ENCODE measurements around the gene PRSS23. TPM values are rescaled to one million over a fixed set of nuclear protein-coding genes. Genes with fewer than 3 reads are reported as not detected.

Gene PRSS23
- total RNA-seq, 1 donor from 2014 or later = 327 TPM

GRCh38 chr11:86790867-86791849 lies 9.2 kb upstream of the PRSS23 start:
- DNase-seq (ENCODE audit: low read depth) = no peak

GRCh38 chr11:86792150-86792549 lies 8.2 kb upstream of the PRSS23 start:
- DNase-seq (ENCODE audit: low read depth) = no peak

- no peak for DNase-seq (ENCODE audit: low read depth)
Observed at GRCh38 chr11:86793307-86793706, 7.0 kb upstream of the PRSS23 start.

- DNase-seq (ENCODE audit: low read depth) = no peak
Observed at GRCh38 chr11:86795511-86795910, 4.8 kb upstream of the PRSS23 start.

GRCh38 chr11:86795949-86796348 lies 4.4 kb upstream of the PRSS23 start:
- peak; percentile 65 for DNase-seq (ENCODE audit: low read depth)

- DNase-seq (ENCODE audit: low read depth) = no peak
Observed at GRCh38 chr11:86797133-86797532, 3.2 kb upstream of the PRSS23 start.

GRCh38 chr11:86798988-86799387 lies 1.4 kb upstream of the PRSS23 start:
- DNase-seq (ENCODE audit: low read depth) = no peak

- no peak for DNase-seq (ENCODE audit: low read depth)
Observed at GRCh38 chr11:86799680-86800075, 664 bp upstream of the PRSS23 start.

- DNase-seq (ENCODE audit: low read depth) = no peak
Observed at GRCh38 chr11:86800960-86801272, 574 bp downstream of the PRSS23 start.

GRCh38 chr11:86801364-86801763 lies 1.0 kb downstream of the PRSS23 start:
- peak; percentile 21 for DNase-seq (ENCODE audit: low read depth)

GRCh38 chr11:86802146-86802545 lies 1.8 kb downstream of the PRSS23 start:
- no peak for DNase-seq (ENCODE audit: low read depth)

- DNase-seq (ENCODE audit: low read depth) = peak; percentile 70
Observed at GRCh38 chr11:86802601-86803051, 2.3 kb downstream of the PRSS23 start.

GRCh38 chr11:86803136-86804045 lies 3.0 kb downstream of the PRSS23 start:
- DNase-seq (ENCODE audit: low read depth) = no peak

GRCh38 chr11:86804951-86805350 lies 4.6 kb downstream of the PRSS23 start:
- no peak for DNase-seq (ENCODE audit: low read depth)

GRCh38 chr11:86805873-86806310 lies 5.5 kb downstream of the PRSS23 start:
- DNase-seq (ENCODE audit: low read depth) = peak; percentile 81

- no peak for DNase-seq (ENCODE audit: low read depth)
Observed at GRCh38 chr11:86806903-86807302, 6.6 kb downstream of the PRSS23 start.

- no peak for DNase-seq (ENCODE audit: low read depth)
Observed at GRCh38 chr11:86807360-86807759, 7.0 kb downstream of the PRSS23 start.

GRCh38 chr11:86809561-86809960 lies 9.2 kb downstream of the PRSS23 start:
- no peak for DNase-seq (ENCODE audit: low read depth)

- no peak for DNase-seq (ENCODE audit: low read depth)
Observed at GRCh38 chr11:86810288-86810687, 9.9 kb downstream of the PRSS23 start.

- peak; percentile 91 for DNase-seq (ENCODE audit: low read depth)
Observed at GRCh38 chr11:86811637-86812321, 11.4 kb downstream of the PRSS23 start.

GRCh38 chr11:86812322-86812670 lies 12.0 kb downstream of the PRSS23 start:
- DNase-seq (ENCODE audit: low read depth) = no peak

- no peak for DNase-seq (ENCODE audit: low read depth)
Observed at GRCh38 chr11:86812981-86813380, 12.6 kb downstream of the PRSS23 start.

Measured in renal cortical epithelial cell (primary cell).